Mesodermal cell (in vitro differentiated cells): Measurements from ENCODE around the gene AKAP4. TPM values are rescaled to one million over a fixed set of nuclear protein-coding genes. Genes with fewer than 3 reads are reported as not detected.

Experiments used
- H3K27ac ChIP-seq: 2 replicates; pipeline ENCODE4 v1.7.0; 2013; ENCODE audit warnings: mild to moderate bottlenecking, low read depth, low read length, moderate library complexity; ENCODE audit not compliant: severe bottlenecking
- H3K36me3 ChIP-seq: 2 replicates; pipeline ENCODE4 v1.7.1; 2013; ENCODE audit warnings: mild to moderate bottlenecking, low read length, moderate library complexity; ENCODE audit not compliant: control insufficient read depth, insufficient read depth
- H3K4me1 ChIP-seq: one replicate; pipeline ENCODE4 v1.7.1; 2013; ENCODE audit warnings: mild to moderate bottlenecking, low read length; ENCODE audit not compliant: insufficient read depth, control insufficient read depth, poor library complexity, severe bottlenecking
- H3K4me3 ChIP-seq: 2 replicates; pipeline ENCODE4 v1.7.0; 2013; ENCODE audit warnings: low read length, control low read depth, mild to moderate bottlenecking; ENCODE audit not compliant: insufficient read depth, poor library complexity, severe bottlenecking; ENCODE audit errors: extremely low read depth
- H3K9me3 ChIP-seq: 2 replicates; pipeline ENCODE4 v1.7.1; 2013; ENCODE audit warnings: mild to moderate bottlenecking, low read length, moderate library complexity; ENCODE audit not compliant: control insufficient read depth
- WGBS, 2 experiments: methylation state at CpG; one replicate each; pipeline ENCODE4 v1.1.5; 2013; ENCODE audit warnings: missing lambda C conversion rate in 2 of 2; ENCODE audit not compliant: insufficient coverage in 2 of 2; 5-methylcytosine and 5-hydroxymethylcytosine counted together
- polyA plus RNA-seq, 2 experiments: library from polyadenylated mRNA; stranded (reverse); fragments of 50-300 nt; gene quantifications; one replicate each; pipeline ENCODE4 v1.2.3, GENCODE V29; 2013

Gene AKAP4
- 0.52 TPM for polyA plus RNA-seq (2013, experiment 1 of 2)
- polyA plus RNA-seq (2013, experiment 2 of 2) = 0.71 TPM

GRCh38 chrX:50200907-50201306 is at the start of gene AKAP4:
AKAP4 (minus strand) TSS chrX:50201007; CDS start chrX:50200889, 118 bp downstream.
- WGBS, 2 experiments = no CpG with 5 or more reads among the region's 1 CpG
- peak within 1 kb of the TSS; percentile 90 for H3K27ac ChIP-seq

GRCh38 chrX:50211510-50211909 is 10.7 kb upstream of the AKAP4 start:
- Histone ChIP-seq H3K36me3 (no peaks in the 10 kb centered on the region), H3K4me1 (no peaks in the 10 kb centered on the region), H3K27ac (no peak overlapping the region), H3K4me3 (no peak overlapping the region), H3K9me3 (no peaks in the 10 kb centered on the region)
- 58% methylated on average over 2 of the region's 8 CpGs; no CpG with 5 or more reads in 1 of the 2 experiments for WGBS, 2 experiments

More at GRCh38 chrX:50200907-50201306, at the start of gene AKAP4:
- Histone ChIP-seq H3K36me3 (no peaks in the 10 kb centered on the region), H3K4me1 (peaks cover 20% of the 10 kb centered on the region), H3K4me3 (no peak within 1 kb of the TSS), H3K9me3 (no peaks in the 10 kb centered on the region)

- no peak overlapping the region for H3K4me3 ChIP-seq
- no peak overlapping the region for H3K27ac ChIP-seq
- WGBS, 2 experiments = 93 to 100% methylated on average over 1 to 2 of the region's 11 CpGs
- H3K9me3 ChIP-seq = no peaks in the 10 kb centered on the region
- H3K36me3 ChIP-seq = no peaks in the 10 kb centered on the region
- peaks cover 11% of the 10 kb centered on the region for H3K4me1 ChIP-seq
Observed at GRCh38 chrX:50206753-50207152, 5.9 kb upstream of the AKAP4 start.

- WGBS, 2 experiments = no CpG with 5 or more reads among the region's 19 CpGs
- Histone ChIP-seq H3K4me1 (peaks cover 20% of the 10 kb centered on the region), H3K36me3 (no peaks in the 10 kb centered on the region), H3K9me3 (no peaks in the 10 kb centered on the region), H3K4me3 (no peak within 1 kb of the TSS), H3K27ac (peak within 1 kb of the TSS; percentile 45)
Observed at GRCh38 chrX:50204364-50204899, 3.6 kb upstream of the AKAP4 start, which contains the start of gene CCNB3. CCNB3 (plus strand) TSS chrX:50204765; CDS start chrX:50285164, 80,399 bp downstream.

GRCh38 chrX:50202539-50202938 is 1.7 kb upstream of the AKAP4 start:
- 83% methylated on average over 1 of the region's 3 CpGs; no CpG with 5 or more reads in 1 of the 2 experiments for WGBS, 2 experiments
- Histone ChIP-seq H3K36me3 (no peaks in the 10 kb centered on the region), H3K4me1 (peaks cover 20% of the 10 kb centered on the region), H3K27ac (peak overlapping the region; percentile 90), H3K4me3 (no peak overlapping the region), H3K9me3 (no peaks in the 10 kb centered on the region)

GRCh38 chrX:50198348-50198747 is 2.5 kb downstream of the AKAP4 start:
- Histone ChIP-seq H3K9me3 (no peaks in the 10 kb centered on the region), H3K4me1 (peaks cover 15% of the 10 kb centered on the region), H3K4me3 (no peak overlapping the region), H3K27ac (no peak overlapping the region), H3K36me3 (no peaks in the 10 kb centered on the region)
- WGBS, 2 experiments = 100% methylated on average over 1 of the region's 4 CpGs; no CpG with 5 or more reads in 1 of the 2 experiments

- WGBS, 2 experiments = 29 to 62% methylated on average over 1 to 2 of the region's 9 CpGs
- Histone ChIP-seq H3K4me3 (no peak overlapping the region), H3K9me3 (no peaks in the 10 kb centered on the region), H3K36me3 (no peaks in the 10 kb centered on the region), H3K27ac (peak overlapping the region; percentile 92), H3K4me1 (peaks cover 17% of the 10 kb centered on the region)
Observed at GRCh38 chrX:50188859-50189600, 11.8 kb downstream of the AKAP4 start.

GRCh38 chrX:50183891-50184290 is 16.9 kb downstream of the AKAP4 start:
- no peaks in the 10 kb centered on the region for H3K9me3 ChIP-seq
- H3K4me1 ChIP-seq = peaks cover 7% of the 10 kb centered on the region
- no peak overlapping the region for H3K27ac ChIP-seq
- no peak overlapping the region for H3K4me3 ChIP-seq
- no peaks in the 10 kb centered on the region for H3K36me3 ChIP-seq
- WGBS, 2 experiments = no CpG with 5 or more reads among the region's 3 CpGs

- Histone ChIP-seq H3K36me3 (no peaks in the 10 kb centered on the region), H3K4me3 (no peak overlapping the region), H3K27ac (no peak overlapping the region), H3K4me1 (no peaks in the 10 kb centered on the region), H3K9me3 (no peaks in the 10 kb centered on the region)
- WGBS, 2 experiments = 92 to 95% methylated on average over 2 to 3 of the region's 10 CpGs
Observed at GRCh38 chrX:50180073-50180940, 20.5 kb downstream of the AKAP4 start.

- Histone ChIP-seq H3K9me3 (no peaks in the 10 kb centered on the region), H3K27ac (no peak overlapping the region), H3K36me3 (no peaks in the 10 kb centered on the region), H3K4me3 (no peak overlapping the region), H3K4me1 (no peaks in the 10 kb centered on the region)
- WGBS, 2 experiments = no CpG with 5 or more reads among the region's 3 CpGs
Observed at GRCh38 chrX:50169717-50170116, 31.1 kb downstream of the AKAP4 start.
